G401.6 (cell line): ENCODE results near the gene EMILIN2.

Experiments used
- FAIRE-seq: peaks from 2 replicates; lab custom pipeline; 2012; peaks lifted over from hg19 to GRCh38; lab: Jason Lieb, UNC

Gene EMILIN2

DNA sequence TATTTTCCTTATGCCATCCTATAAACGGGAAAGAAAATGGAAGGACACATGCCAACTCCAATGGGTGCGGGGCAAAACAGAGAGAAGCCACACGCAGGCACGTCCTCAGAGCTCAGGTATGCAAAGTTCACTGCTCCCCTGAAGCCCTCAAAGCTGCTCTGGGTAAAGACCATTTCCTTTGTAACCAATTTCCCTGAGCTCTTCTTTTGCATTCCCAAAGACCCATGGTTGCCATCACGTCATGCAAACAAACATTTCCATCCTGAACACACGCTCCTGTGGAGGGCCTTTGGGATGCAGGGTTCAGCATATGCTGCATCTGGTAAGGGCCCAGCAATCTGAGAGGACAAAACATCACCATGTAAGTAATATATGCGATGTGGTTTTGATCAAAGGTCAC is 69.4 kb downstream of the EMILIN2 start:
- no peak for FAIRE-seq

DNA sequence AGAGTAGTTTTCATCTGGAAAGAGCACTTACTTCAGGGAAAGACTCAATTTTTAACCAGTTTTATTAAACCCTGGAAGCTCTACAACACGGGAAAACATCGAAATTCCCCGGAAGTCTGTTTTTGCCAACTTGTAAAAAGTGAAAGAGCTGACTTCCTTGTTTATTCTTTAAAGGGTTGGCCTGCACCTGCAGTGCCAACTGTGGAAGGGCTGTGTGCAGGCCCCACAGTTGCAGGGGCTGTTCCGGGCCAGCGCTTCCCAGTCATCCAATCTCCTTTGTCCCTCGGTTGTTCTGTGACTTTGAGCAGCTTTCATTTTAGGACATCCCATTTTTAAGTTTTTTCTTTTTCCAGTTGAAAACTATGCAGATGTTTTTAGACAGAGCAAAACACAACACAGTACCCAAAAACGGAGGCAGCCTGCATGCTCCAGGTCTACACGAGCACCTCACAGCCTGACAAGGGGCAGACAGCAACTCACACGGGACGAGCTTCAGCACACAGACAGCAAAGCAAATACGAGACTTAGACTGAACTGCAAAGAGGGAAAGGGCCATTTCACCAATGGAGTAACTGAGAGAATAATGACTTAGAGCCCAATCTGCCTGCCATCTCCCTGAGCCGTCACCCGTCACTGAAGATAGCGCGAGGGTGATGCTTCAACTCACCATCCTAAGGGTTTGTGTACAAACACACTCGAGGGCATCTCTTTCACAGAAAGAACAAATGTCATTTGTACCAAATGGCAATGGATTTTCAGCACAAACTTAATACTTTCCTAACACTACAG is 70.6 kb downstream of the EMILIN2 start:
- no peak for FAIRE-seq

- FAIRE-seq: no peak
Observed at GRCh38 chr18:2918761-2919550, 72.2 kb downstream of the EMILIN2 start.

DNA sequence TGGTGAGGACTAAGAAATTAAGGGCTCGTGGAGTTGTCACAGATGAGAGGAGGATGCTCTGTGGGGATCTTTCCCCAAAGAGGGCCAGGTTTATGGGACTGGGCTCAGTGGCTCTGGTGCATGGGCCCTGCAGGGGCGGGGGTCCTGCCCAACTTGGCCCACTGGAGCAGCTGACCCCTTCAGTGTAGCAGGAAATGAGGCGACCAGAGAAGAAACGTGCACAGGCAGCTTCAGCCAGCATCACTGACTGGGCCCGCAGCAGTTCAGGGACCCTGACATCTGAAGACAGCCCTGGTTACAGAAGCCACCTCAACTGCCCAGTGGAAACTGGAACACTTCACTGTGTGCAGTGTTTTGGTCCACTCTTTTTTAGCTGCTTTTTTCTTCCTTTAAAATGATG is 72.8 kb downstream of the EMILIN2 start:
- FAIRE-seq: no peak

DNA sequence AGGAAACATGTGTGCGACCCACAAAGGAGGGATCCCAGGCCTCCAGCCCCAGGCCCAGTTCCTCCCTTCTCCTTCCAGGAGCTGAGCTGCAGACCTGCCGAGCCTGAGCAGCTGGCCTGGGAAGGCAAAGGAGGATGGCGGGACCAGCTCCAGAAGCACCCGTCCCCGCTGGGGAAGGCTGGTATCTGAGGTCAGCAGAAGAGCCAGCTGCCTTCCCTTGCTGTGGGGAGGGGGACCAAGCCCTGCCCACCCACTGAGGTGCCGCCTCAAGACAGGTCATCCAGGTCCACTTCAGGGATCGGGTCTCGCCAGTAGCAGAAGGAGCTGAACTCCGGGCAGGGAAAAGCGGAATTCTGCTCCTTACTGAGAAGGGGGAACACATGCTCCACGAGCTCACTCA is 73.2 kb downstream of the EMILIN2 start:
- FAIRE-seq: no peak

DNA sequence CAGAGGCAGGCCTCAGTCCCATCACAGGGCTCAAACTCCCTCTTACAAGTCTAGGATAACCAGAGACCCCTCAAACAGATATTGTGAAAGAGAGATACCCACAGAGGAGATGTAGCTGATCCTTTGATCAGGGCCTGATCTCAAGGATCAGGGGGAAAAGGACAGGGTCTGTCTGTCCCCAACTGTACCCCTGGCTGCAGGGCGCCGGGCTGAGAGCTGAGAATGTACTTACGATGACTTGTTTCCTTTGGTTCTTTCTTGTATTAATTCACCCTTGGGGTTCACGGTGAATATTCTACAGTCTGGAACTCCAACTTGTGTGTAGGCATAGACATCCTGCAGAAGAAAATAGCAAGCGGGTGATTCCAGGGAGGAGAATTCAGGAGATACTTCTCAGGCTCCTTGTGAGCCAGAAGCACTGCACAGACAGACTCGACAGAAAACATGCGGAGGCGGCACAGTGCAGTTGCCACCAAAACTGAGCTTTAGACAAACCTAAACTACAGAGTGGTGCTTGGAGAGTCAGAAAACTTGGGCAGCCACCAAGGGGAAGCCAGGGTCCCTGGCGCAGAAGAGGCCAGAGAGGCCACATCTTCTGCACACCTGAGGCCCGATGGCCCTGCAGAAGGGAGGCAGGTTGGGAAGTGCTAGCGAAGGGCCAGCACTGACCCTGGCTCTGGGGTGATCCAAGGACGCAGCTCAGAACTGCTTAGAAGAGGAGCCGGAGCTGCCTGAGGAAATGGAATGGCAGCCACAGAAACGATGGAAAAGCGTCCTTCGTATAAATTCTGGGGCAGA is 73.9 kb downstream of the EMILIN2 start:
- no peak for FAIRE-seq

GRCh38 chr18:2921778-2922177 is 75.0 kb downstream of the EMILIN2 start:
- FAIRE-seq: no peak

GRCh38 chr18:2923464-2923863 is 76.7 kb downstream of the EMILIN2 start:
- no peak for FAIRE-seq

GRCh38 chr18:2924920-2925319 is 78.1 kb downstream of the EMILIN2 start:
- no peak for FAIRE-seq

GRCh38 chr18:2926528-2926927 is 79.7 kb downstream of the EMILIN2 start:
- FAIRE-seq: no peak

GRCh38 chr18:2927745-2928144 is 80.9 kb downstream of the EMILIN2 start:
- no peak for FAIRE-seq

GRCh38 chr18:2932247-2933181 is 85.7 kb downstream of the EMILIN2 start:
- FAIRE-seq: peak; percentile 97

DNA sequence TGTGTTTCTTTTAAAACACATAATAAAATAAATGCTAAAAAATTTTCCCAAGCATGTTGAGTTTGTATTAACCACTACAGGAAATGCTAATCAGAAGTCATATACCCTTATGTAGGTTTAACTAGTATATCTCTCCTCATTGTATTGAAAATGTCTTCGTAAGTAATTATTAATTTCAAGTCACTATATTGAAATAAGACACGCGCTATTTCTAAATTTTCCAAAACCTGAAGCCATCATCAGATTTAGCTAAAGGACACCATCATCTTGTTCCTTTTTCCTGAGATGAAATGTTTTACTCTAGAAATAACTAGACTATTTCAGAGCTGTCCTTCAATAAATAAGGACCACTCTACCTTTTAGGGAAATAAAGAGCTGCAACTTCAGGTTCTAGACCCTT is 87.2 kb downstream of the EMILIN2 start:
- FAIRE-seq: no peak

GRCh38 chr18:2935438-2936192 is 88.8 kb downstream of the EMILIN2 start:
- FAIRE-seq: no peak

DNA sequence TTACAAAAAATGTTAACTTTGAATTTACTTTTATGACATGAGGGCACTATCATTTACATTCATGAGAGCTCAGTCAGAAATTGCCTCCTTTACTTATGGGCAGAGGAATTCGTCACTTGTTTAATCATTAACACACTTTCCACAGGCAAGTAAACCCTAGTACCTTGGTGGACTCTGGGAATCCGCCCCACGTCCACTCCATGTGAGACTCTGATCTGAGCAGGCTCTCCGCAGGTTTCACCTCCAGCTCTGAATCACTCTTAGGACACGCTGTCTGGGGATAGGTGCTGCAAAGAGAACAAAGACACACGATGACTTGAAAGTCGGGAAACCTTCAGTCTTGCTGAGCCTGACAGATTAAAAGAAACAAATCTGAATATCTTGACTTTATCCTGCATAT is 92.5 kb downstream of the EMILIN2 start:
- no peak for FAIRE-seq

DNA sequence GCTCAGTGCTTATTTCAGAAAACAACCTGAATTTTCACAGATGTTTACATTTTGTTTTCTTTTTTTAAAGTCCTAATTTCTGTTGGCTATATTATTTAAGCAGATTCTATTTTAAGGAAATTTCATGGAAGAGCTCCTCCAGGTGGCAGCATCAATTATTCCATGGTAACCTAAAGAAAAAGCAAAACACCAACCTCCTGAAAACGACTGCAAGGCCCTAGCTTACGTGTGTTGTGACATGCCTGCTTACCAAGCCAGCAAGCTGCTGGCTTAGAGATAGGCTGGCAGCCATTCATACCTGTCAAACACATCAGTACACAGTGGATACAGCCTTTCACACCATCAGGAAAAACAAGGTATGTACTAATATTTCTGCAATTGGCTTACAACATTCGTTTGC is 101.2 kb downstream of the EMILIN2 start:
- FAIRE-seq: peak; percentile 78

- FAIRE-seq: no peak
Observed at GRCh38 chr18:2952605-2953004, 105.8 kb downstream of the EMILIN2 start.

GRCh38 chr18:2953935-2954653 is 107.3 kb downstream of the EMILIN2 start:
- FAIRE-seq: no peak

DNA sequence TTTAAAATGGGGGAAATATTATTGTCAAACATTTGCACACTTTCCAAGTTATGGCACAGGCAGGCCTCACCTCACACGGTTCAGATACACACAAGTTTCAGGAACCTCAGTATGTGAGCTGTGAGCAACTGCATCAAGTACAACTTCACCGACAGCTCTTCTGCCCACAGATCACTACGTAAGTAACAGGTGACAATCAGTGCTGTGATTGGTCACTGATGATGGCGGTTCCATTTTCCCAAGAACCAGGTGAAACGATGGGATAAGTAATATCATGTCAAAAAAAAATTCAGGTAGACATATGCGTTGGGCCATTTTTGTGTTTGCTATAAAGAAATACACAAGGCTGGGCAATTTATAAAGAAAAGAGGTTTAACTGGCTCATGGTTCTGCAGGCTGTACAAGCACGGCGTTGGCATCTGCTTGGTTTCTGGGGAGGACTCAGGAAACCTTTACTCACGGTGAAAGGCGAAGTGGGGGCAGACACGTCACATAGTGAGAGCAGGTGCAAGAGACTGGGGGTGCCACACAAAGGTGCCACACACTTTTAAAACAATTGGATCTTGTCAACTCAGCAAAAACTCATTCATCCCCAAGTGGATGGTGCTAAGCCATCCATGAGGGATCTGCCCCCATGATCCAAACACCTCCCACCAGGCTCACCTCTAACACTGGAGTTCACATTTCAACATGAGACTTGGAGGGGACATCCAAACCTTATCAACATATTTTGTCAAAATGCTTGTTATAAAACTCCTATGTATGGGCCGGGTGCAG is 108.3 kb downstream of the EMILIN2 start:
- FAIRE-seq: no peak

- FAIRE-seq: no peak
Observed at GRCh38 chr18:2956056-2956455, 109.2 kb downstream of the EMILIN2 start.
